Cardiac septum (tissue), 1 donor: Measurements from ENCODE around the gene CACNA1C. TPM values are rescaled to one million over a fixed set of nuclear protein-coding genes. Genes with fewer than 3 reads are reported as not detected.
A peak's percentile ranks its signal among the peaks of the same experiment; 100 is the strongest.
"Not testable (repeated sequence)": the region's sequence is repeated elsewhere in the genome, so short reads cannot be mapped to it uniquely, and the experiment has no call there.

Experiments used
- DNase-seq: peaks from one replicate; pipeline ENCODE4 v3.0.0-alpha.2; 2020; ENCODE audit warnings: low spot score
- intact Hi-C: fragments of 100-400 bp; cut with DNase I; formaldehyde crosslinking; loops from one replicate; pipeline ENCODE4 v1.14.0; 2022
- total RNA-seq: library from RNA; stranded (reverse); fragmentation: NEBNext Ultra II Directional; extraction: Animal tissue kit (Norgen Biotek cat#: 25700); gene quantifications from one replicate; pipeline ENCODE4 v1.2.1, GENCODE V29; 2021
- donor health status: DM: no; HTN: no; CAD: no.

CACNA1C gene
- total RNA-seq, 1 donor from 2014 or later, result 182 TPM

- intact Hi-C loops, result no loop called here
- DNase-seq, result peak; percentile 33
Measured at GRCh38 chr12:2236506-2237294, 183.9 kb downstream of the CACNA1C start.

GRCh38 chr12:2238111-2238510 is 185.3 kb downstream of the CACNA1C start:
- intact Hi-C loops, result no loop called here
- peak; percentile 38 for DNase-seq

- peak; percentile 88 for DNase-seq
- intact Hi-C loops, result no loop called here
Measured at GRCh38 chr12:2239381-2239871, 186.6 kb downstream of the CACNA1C start.

- intact Hi-C loops, result no loop called here
- DNase-seq, result peak; percentile 71
Measured at GRCh38 chr12:2240390-2240789, 187.6 kb downstream of the CACNA1C start.

GRCh38 chr12:2240984-2241383 is 188.2 kb downstream of the CACNA1C start:
- intact Hi-C loops, result no loop called here
- DNase-seq, result peak; percentile 55

GRCh38 chr12:2242216-2242615 is 189.4 kb downstream of the CACNA1C start:
- intact Hi-C loops, result no loop called here
- DNase-seq, result no peak

GRCh38 chr12:2242816-2243215 is 190.0 kb downstream of the CACNA1C start:
- DNase-seq, result no peak
- intact Hi-C loops, result no loop called here

GRCh38 chr12:2243275-2243674 is 190.5 kb downstream of the CACNA1C start:
- intact Hi-C loops, result no loop called here
- no peak for DNase-seq

- intact Hi-C loops, result no loop called here
Measured at GRCh38 chr12:2244013-2244861, 191.4 kb downstream of the CACNA1C start.

GRCh38 chr12:2246358-2246757 is 193.6 kb downstream of the CACNA1C start:
- no peak for DNase-seq

More at GRCh38 chr12:2244013-2244861, 191.4 kb downstream of the CACNA1C start:
- peak; percentile 66 for DNase-seq

GRCh38 chr12:2247120-2247519 is 194.3 kb downstream of the CACNA1C start:
- intact Hi-C loops, result no loop called here
- DNase-seq, result no peak

More at GRCh38 chr12:2246358-2246757, 193.6 kb downstream of the CACNA1C start:
- intact Hi-C loops, result no loop called here

GRCh38 chr12:2247596-2247995 is 194.8 kb downstream of the CACNA1C start:
- no peak for DNase-seq
- intact Hi-C loops, result no loop called here

- no peak for DNase-seq
- intact Hi-C loops, result no loop called here
Measured at GRCh38 chr12:2248087-2248900, 195.5 kb downstream of the CACNA1C start.

- DNase-seq, result no peak
Measured at GRCh38 chr12:2248901-2249381, 196.2 kb downstream of the CACNA1C start.

GRCh38 chr12:2250797-2251196 is 198.0 kb downstream of the CACNA1C start:
- intact Hi-C loops, result no loop called here

More at GRCh38 chr12:2248901-2249381, 196.2 kb downstream of the CACNA1C start:
- intact Hi-C loops, result no loop called here

GRCh38 chr12:2251526-2252209 is 198.9 kb downstream of the CACNA1C start:
- no peak for DNase-seq
- intact Hi-C loops, result no loop called here

More at GRCh38 chr12:2250797-2251196, 198.0 kb downstream of the CACNA1C start:
- no peak for DNase-seq

- no peak for DNase-seq
- intact Hi-C loops, result no loop called here
Measured at GRCh38 chr12:2255311-2255710, 202.5 kb downstream of the CACNA1C start.

- peak; percentile 44 for DNase-seq
- intact Hi-C loops, result not testable (repeated sequence)
Measured at GRCh38 chr12:2255731-2256130, 202.9 kb downstream of the CACNA1C start.

GRCh38 chr12:2256453-2256852 is 203.7 kb downstream of the CACNA1C start:
- DNase-seq, result peak; percentile 33
- intact Hi-C loops, result no loop called here
